Uterus (tissue), 4 donors: ENCODE data around the gene INPP5A. TPM values are rescaled to one million over a fixed set of nuclear protein-coding genes. Genes with fewer than 3 reads are reported as not detected.

ENCODE experiments used
- DNase-seq, 2 donors: peaks; one replicate each; pipeline ENCODE4 v3.0.0-alpha.2; 2019 to 2020
- H3K27ac ChIP-seq, 2 donors: fragments of 200-600 bp; sonication (generic); 1 replicate in 1 of 2; 2 replicates in 1 of 2; pipeline ENCODE4 v1.5.1; 2016 to 2018
- H3K27me3 ChIP-seq, 2 donors: fragments of 200-600 bp; sonication (generic); one replicate each; pipeline ENCODE4 v1.5.1; 2018 to 2019; ENCODE audit warnings: control low read depth in 1 of 2
- H3K36me3 ChIP-seq, 2 donors: fragments of 200-600 bp; sonication (generic); one replicate each; pipeline ENCODE4 v1.5.1; 2019; ENCODE audit warnings: control low read depth in 1 of 2
- H3K4me1 ChIP-seq, 2 donors: fragments of 200-600 bp; sonication (generic); one replicate each; pipeline ENCODE4 v1.5.1; 2018 to 2019; ENCODE audit warnings: control low read depth in 1 of 2
- H3K4me3 ChIP-seq, 2 donors: fragments of 200-600 bp; sonication (generic); 1 replicate in 1 of 2; 2 replicates in 1 of 2; pipeline ENCODE4 v1.5.1; 2018 to 2019; ENCODE audit warnings: mild to moderate bottlenecking in 1 of 2
- H3K9me3 ChIP-seq, 2 donors: fragments of 200-600 bp; sonication (generic); one replicate each; pipeline ENCODE4 v1.5.1; 2019; ENCODE audit warnings: control low read depth in 1 of 2
- POLR2A ChIP-seq, 2 donors: fragments of 450-650 bp; IDR thresholded peaks; one replicate each; pipeline ENCODE4 v1.6.1; 2016; ENCODE audit warnings: antibody characterized with exemption in 2 of 2, mild to moderate bottlenecking in 1 of 2, moderate library complexity in 1 of 2
- intact Hi-C: fragments of 100-400 bp; cut with DNase I; formaldehyde crosslinking; loops from one replicate; pipeline ENCODE4 v1.15.1; 2023; ENCODE audit warnings: low total_unique reads
- total RNA-seq, 4 donors: library from RNA; depleted of rRNA in 3 of 4; stranded (reverse); fragments of >200 nt in 3 of 4; gene quantifications; one replicate each; pipeline versions ENCODE4 v1.1.0 to v1.2.4, GENCODE V29; 2014 to 2023
- TF ChIP-seq, protein P1 (sequence below), 4 experiments: fragments of 200-600 bp in 2 of 4; fragments of 450-650 bp in 2 of 4; sonication (generic) in 2 of 4; IDR thresholded peaks; one replicate each; pipeline ENCODE4 v1.5.1; 2016 to 2019; ENCODE audit warnings: antibody characterized with exemption in 4 of 4, mild to moderate bottlenecking in 2 of 4, moderate library complexity in 1 of 4
- donor health status: DM: yes; HTN: yes; CAD: no.

INPP5A gene
- total RNA-seq, 4 donors from 2014 or later: 22.5 to 160 (median 93.2) TPM

DNA sequence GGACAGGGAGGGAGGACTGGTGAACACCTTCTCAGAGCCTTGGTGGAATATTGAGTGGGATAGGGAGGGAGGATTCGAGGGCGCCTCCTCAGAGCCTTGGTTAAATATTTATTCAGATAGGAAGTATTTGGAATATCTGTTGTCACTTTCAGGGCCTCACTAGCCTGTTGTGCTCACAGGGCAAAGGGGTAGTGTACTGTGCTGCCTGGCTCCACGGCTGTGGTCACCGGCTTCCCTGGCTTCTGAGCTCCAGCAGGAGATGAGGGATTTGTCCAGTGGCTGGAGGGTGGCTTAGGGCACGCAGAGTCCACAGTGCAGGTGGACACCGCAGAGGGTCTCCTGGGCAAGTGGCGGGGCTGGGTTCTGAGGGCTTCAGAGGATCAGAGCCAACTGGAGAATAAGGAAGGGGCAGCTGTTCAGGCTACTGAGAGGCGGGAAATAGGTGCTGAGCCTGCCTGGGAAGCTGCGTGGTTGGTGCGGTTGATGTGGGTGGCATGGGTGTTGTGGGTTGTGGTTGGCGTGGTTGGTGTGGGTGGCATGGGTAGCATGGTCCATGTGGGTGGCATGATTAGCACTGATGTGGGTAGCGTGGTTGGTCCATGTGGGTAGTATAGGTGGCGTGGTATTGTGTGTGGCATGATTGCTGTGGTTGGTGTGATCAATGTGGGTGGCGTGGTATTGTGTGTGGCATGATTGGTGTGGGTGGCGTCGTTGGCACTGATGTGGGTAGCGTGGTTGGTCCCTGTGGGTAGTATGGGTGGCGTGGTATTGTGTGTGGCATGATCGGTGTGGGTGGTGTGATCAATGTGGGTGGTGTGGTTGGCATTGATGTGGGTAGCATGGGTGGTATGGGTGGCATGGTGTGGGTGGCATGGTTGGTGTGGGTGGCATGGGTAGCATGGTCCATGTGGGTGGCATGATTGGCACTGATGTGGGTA, 16.7 kb downstream of the INPP5A start:
- peak in 1 of 2 donors; percentile 9 for DNase-seq
- TF ChIP-seq POLR2A (IDR thresholded peaks at IDR 0.05): no peak
- TF ChIP-seq, protein P1, sequence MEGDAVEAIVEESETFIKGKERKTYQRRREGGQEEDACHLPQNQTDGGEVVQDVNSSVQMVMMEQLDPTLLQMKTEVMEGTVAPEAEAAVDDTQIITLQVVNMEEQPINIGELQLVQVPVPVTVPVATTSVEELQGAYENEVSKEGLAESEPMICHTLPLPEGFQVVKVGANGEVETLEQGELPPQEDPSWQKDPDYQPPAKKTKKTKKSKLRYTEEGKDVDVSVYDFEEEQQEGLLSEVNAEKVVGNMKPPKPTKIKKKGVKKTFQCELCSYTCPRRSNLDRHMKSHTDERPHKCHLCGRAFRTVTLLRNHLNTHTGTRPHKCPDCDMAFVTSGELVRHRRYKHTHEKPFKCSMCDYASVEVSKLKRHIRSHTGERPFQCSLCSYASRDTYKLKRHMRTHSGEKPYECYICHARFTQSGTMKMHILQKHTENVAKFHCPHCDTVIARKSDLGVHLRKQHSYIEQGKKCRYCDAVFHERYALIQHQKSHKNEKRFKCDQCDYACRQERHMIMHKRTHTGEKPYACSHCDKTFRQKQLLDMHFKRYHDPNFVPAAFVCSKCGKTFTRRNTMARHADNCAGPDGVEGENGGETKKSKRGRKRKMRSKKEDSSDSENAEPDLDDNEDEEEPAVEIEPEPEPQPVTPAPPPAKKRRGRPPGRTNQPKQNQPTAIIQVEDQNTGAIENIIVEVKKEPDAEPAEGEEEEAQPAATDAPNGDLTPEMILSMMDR (IDR thresholded peaks at IDR 0.05): no peak
- H3K4me3 ChIP-seq: no peak overlapping the region
- H3K4me1 ChIP-seq: peaks cover 0 to 16% of the 10 kb centered on the region in 2 donors
- intact Hi-C loops: no loop called here
- no peaks in the 10 kb centered on the region for H3K27me3 ChIP-seq
- no peak overlapping the region for H3K27ac ChIP-seq
- H3K36me3 ChIP-seq: no peaks in the 10 kb centered on the region
- H3K9me3 ChIP-seq: no peaks in the 10 kb centered on the region

DNA sequence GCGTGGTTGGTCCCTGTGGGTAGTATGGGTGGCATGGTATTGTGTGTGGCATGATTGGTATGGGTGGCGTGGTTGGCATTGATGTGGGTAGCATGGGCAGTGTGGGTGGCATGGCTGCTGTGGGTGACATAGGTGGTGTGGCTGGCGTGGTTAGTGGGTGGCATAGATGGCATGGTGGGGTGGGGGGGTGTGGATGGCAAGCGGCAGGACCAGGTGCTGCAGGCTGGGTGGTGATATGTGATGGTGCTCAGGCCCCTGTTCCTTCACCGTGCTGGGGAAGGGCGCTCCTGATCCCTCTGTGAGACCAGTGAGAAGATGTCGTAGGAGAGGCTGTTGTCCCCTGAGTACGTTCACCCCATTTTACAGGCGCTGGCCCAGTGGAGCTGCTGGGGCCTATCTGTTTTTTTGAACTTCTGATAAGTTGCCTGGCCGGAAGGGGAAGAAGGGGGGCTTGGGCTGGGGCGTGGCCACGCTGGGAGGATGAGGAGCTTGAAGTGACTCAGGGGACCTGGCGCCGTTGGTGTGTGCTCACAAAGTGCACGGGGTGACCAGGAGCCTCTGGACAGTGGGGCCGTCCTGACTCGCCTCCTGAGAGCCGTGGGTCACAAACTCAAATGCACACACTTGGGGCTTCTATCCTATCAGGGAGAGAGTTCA, 17.5 kb downstream of the INPP5A start:
- Histone ChIP-seq H3K4me3 (no peak overlapping the region), H3K9me3 (no peaks in the 10 kb centered on the region), H3K4me1 (peaks cover 0 to 19% of the 10 kb centered on the region in 2 donors), H3K27ac (no peak overlapping the region), H3K36me3 (no peaks in the 10 kb centered on the region), H3K27me3 (no peaks in the 10 kb centered on the region)
- intact Hi-C loops: no loop called here
- DNase-seq: peak in 1 of 2 donors; percentile 36
- no peak for TF ChIP-seq POLR2A (IDR thresholded peaks at IDR 0.05)
- TF ChIP-seq, protein P1 (IDR thresholded peaks at IDR 0.05): no peak

DNA sequence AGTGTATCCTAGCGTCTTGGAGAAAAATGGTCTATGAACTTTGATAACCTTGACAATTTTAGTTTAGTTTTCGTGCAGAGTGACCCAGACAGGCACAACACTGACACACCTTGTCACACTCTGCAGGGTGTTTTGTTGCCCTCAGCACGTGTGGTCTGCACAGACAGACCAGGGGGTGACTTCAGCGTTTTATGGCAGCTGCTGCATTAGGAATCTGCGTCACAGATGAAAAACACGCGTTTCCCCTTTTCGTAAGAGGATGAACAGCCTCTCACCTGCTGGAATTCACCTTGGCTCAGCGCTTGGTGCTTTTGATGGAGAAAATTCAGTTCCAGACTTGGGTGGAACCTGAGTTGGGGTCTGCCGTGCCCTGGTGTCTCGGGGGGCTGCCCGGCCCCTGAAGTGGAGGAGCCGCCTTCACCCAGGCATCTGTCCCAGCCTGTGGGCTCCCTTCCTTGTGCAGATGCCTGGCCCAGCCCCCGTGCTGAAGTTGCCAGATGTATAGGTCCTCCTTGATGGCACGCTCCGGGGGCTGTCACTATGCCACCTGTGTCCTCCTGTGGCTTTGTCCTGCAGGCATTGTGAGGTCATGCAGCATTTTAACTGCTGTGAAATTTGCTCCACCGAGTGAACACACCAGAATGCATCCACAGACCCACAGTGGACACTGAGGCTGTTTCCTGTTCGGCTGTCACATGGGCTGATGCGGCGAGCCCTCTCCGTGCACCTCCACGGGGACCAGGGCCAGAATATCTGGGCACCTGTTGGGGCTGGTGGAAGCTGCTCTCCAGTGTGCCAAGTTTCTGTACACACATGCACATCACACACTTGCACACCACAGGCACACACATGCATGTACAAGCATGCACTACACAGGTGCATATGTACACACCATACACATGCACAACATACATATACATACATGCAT, 18.3 kb downstream of the INPP5A start:
- H3K27ac ChIP-seq: no peak overlapping the region
- intact Hi-C loops: no loop called here
- DNase-seq: peak in 1 of 2 donors; percentile 12
- H3K27me3 ChIP-seq: no peaks in the 10 kb centered on the region
- TF ChIP-seq, protein P1 (IDR thresholded peaks at IDR 0.05): no peak
- no peak for TF ChIP-seq POLR2A (IDR thresholded peaks at IDR 0.05)
- H3K36me3 ChIP-seq: no peaks in the 10 kb centered on the region
- no peak overlapping the region for H3K4me3 ChIP-seq
- H3K4me1 ChIP-seq: peaks cover 0 to 12% of the 10 kb centered on the region in 2 donors
- no peaks in the 10 kb centered on the region for H3K9me3 ChIP-seq

DNA sequence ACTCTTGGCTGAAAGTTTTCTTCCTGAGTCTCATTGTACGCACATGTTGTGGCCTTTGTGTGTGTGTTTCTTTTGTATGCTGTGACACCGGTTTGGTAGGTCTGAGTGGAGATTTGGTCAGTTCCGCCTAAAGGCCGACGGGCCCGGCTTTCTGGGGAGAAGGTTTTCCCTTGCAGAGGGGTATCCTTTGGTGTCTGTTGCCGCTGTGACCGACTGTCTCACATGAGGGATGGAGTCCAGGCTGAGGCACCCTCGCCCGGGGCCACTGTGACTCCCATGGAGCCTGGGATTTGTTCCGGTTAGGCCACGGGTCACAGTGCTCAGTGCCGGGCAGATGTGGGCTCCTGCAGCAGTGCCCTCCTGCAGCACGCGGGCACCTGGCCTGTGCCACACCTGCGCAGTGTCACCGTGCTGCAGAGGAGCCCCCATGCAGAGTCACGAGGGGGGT, 19.4 kb downstream of the INPP5A start:
- H3K4me1 ChIP-seq: peaks cover 0 to 6% of the 10 kb centered on the region in 2 donors
- intact Hi-C loops: no loop called here
- no peak overlapping the region for H3K4me3 ChIP-seq
- no peaks in the 10 kb centered on the region for H3K27me3 ChIP-seq
- H3K9me3 ChIP-seq: no peaks in the 10 kb centered on the region
- TF ChIP-seq, protein P1 (IDR thresholded peaks at IDR 0.05): no peak
- no peak for TF ChIP-seq POLR2A (IDR thresholded peaks at IDR 0.05)
- H3K27ac ChIP-seq: no peak overlapping the region
- DNase-seq: peak in 1 of 2 donors; percentile 3
- no peaks in the 10 kb centered on the region for H3K36me3 ChIP-seq
